H9 (cell line): Measurements from ENCODE around the gene DMBT1. TPM values are rescaled to one million over a fixed set of nuclear protein-coding genes. Genes with fewer than 3 reads are reported as not detected.

ENCODE experiments used
- DNase-seq: peaks from one replicate; pipeline ENCODE4 v3.0.0-alpha.2; 2017
- H2AFZ ChIP-seq: one replicate; pipeline ENCODE4 v1.6.1; 2013; ENCODE audit warnings: mild to moderate bottlenecking, low read length, control low read depth, moderate library complexity
- H2AK5ac ChIP-seq: 2 replicates; pipeline ENCODE4 v1.6.1; 2013; ENCODE audit warnings: low read length, control low read depth, mixed read lengths; ENCODE audit not compliant: insufficient read length
- H2BK120ac ChIP-seq: one replicate; pipeline ENCODE4 v1.6.1; 2013; ENCODE audit warnings: low read depth, mild to moderate bottlenecking, low read length, control low read depth, inconsistent platforms; ENCODE audit not compliant: poor library complexity, severe bottlenecking
- H2BK12ac ChIP-seq: 2 replicates; pipeline ENCODE4 v1.6.1; 2013; ENCODE audit warnings: low read length, control low read depth, mixed read lengths, low read depth; ENCODE audit not compliant: insufficient read length
- H2BK15ac ChIP-seq: 2 replicates; pipeline ENCODE4 v1.6.1; 2013; ENCODE audit warnings: low read depth, low read length, control low read depth
- H2BK20ac ChIP-seq: one replicate; pipeline ENCODE4 v1.6.1; 2013; ENCODE audit warnings: low read depth, mild to moderate bottlenecking, low read length, control low read depth, inconsistent platforms; ENCODE audit not compliant: poor library complexity, severe bottlenecking
- H2BK5ac ChIP-seq: 2 replicates; pipeline ENCODE4 v1.6.1; 2013; ENCODE audit warnings: low read length, control low read depth, mixed read lengths; ENCODE audit not compliant: insufficient read length
- H3K14ac ChIP-seq: 2 replicates; pipeline ENCODE4 v1.6.1; 2013; ENCODE audit warnings: low read length, control low read depth; ENCODE audit not compliant: insufficient read depth
- H3K18ac ChIP-seq: 2 replicates; pipeline ENCODE4 v1.6.1; 2013; ENCODE audit warnings: low read depth, mild to moderate bottlenecking, mixed read lengths, low read length, control low read depth; ENCODE audit not compliant: insufficient read length
- H3K23ac ChIP-seq: 2 replicates; pipeline ENCODE4 v1.6.1; 2013; ENCODE audit warnings: low read length, control low read depth, mixed read lengths, low read depth; ENCODE audit not compliant: insufficient read length
- H3K23me2 ChIP-seq: 2 replicates; pipeline ENCODE4 v1.6.1; 2013; ENCODE audit warnings: low read depth, mild to moderate bottlenecking, mixed read lengths, low read length, control low read depth; ENCODE audit not compliant: insufficient read length, poor library complexity, severe bottlenecking
- H3K27ac ChIP-seq: 2 replicates; pipeline ENCODE4 v1.5.1; 2013; ENCODE audit warnings: low read length, control low read depth, mixed read lengths, low read depth; ENCODE audit not compliant: insufficient read length
- H3K27me3 ChIP-seq: 2 replicates; pipeline ENCODE4 v1.6.1; 2013; ENCODE audit warnings: low read length, control low read depth, inconsistent platforms; ENCODE audit not compliant: insufficient read depth
- H3K4ac ChIP-seq: 2 replicates; pipeline ENCODE4 v1.6.1; 2013; ENCODE audit warnings: low read depth, mild to moderate bottlenecking, control low read depth, inconsistent platforms, low read length, moderate library complexity
- H3K4me1 ChIP-seq: 2 replicates; pipeline ENCODE4 v1.6.1; 2013; ENCODE audit warnings: low read length, control low read depth, inconsistent platforms; ENCODE audit not compliant: insufficient read depth
- H3K4me2 ChIP-seq: 2 replicates; pipeline ENCODE4 v1.6.1; 2013; ENCODE audit warnings: low read length, control low read depth, mixed read lengths; ENCODE audit not compliant: insufficient read length, insufficient read depth
- H3K56ac ChIP-seq: 2 replicates; pipeline ENCODE4 v1.6.1; 2013; ENCODE audit warnings: low read depth, mild to moderate bottlenecking, mixed read lengths, low read length, control low read depth; ENCODE audit not compliant: insufficient read length
- H3K79me1 ChIP-seq: 2 replicates; pipeline ENCODE4 v1.6.1; 2013; ENCODE audit warnings: low read depth, mild to moderate bottlenecking, moderate library complexity, low read length, control low read depth, inconsistent platforms; ENCODE audit not compliant: insufficient read depth, poor library complexity, severe bottlenecking
- H3K79me2 ChIP-seq: 2 replicates; pipeline ENCODE4 v1.6.1; 2013; ENCODE audit warnings: low read length, control low read depth, inconsistent platforms; ENCODE audit not compliant: insufficient read depth
- H3K9ac ChIP-seq: 2 replicates; pipeline ENCODE4 v1.6.1; 2013; ENCODE audit warnings: low read length, control low read depth, mixed read lengths; ENCODE audit not compliant: insufficient read length; ENCODE audit errors: extremely low read depth
- H3K9me3 ChIP-seq: one replicate; pipeline ENCODE4 v1.6.1; 2013; ENCODE audit warnings: low read depth, low read length, inconsistent platforms; ENCODE audit not compliant: control insufficient read depth
- H3T11ph ChIP-seq: one replicate; pipeline ENCODE4 v1.6.1; 2013; ENCODE audit warnings: mild to moderate bottlenecking, low read length, control low read depth, inconsistent platforms
- H4K20me1 ChIP-seq: one replicate; pipeline ENCODE4 v1.6.1; 2013; ENCODE audit not compliant: control insufficient read depth, insufficient read length, insufficient read depth
- H4K5ac ChIP-seq: 2 replicates; pipeline ENCODE4 v1.6.1; 2013; ENCODE audit warnings: low read depth, mild to moderate bottlenecking, mixed read lengths, low read length, control low read depth; ENCODE audit not compliant: insufficient read length
- H4K8ac ChIP-seq: replicated peaks from 2 replicates; pipeline ENCODE4 v1.6.1; 2013; ENCODE audit warnings: low read length, control low read depth, mixed read lengths, low read depth; ENCODE audit not compliant: insufficient read length
- H4K91ac ChIP-seq: 2 replicates; pipeline ENCODE4 v1.6.1; 2013; ENCODE audit warnings: low read depth, mild to moderate bottlenecking, moderate library complexity, mixed read lengths, low read length, control low read depth; ENCODE audit not compliant: insufficient read length
- H3K27ac Mint-ChIP-seq, 3 experiments: 2 replicates in 2 of 3; 3 replicates in 1 of 3; pipeline ENCODE4 v1.8.0; 2020 to 2021; ENCODE audit warnings: mixed read lengths in 3 of 3, mild to moderate bottlenecking in 1 of 3, moderate library complexity in 1 of 3
- H3K27me3 Mint-ChIP-seq: 2 replicates; pipeline ENCODE4 v1.8.0; 2021; ENCODE audit warnings: low read depth, mild to moderate bottlenecking, moderate library complexity, mixed read lengths
- H3K36me3 Mint-ChIP-seq, 3 experiments: 2 replicates in 2 of 3; 3 replicates in 1 of 3; pipeline ENCODE4 v1.8.0; 2020 to 2021; ENCODE audit warnings: low read depth in 3 of 3, mixed read lengths in 3 of 3; ENCODE audit not compliant: insufficient read depth in 1 of 3
- H3K4me1 Mint-ChIP-seq, 2 experiments: 2 replicates each; pipeline ENCODE4 v1.8.0; 2020; ENCODE audit warnings: mixed read lengths in 2 of 2
- H3K4me3 Mint-ChIP-seq, 2 experiments: 2 replicates in 1 of 2; 3 replicates in 1 of 2; pipeline ENCODE4 v1.8.0; 2020 to 2021; ENCODE audit warnings: mild to moderate bottlenecking in 2 of 2, mixed read lengths in 2 of 2, moderate library complexity in 1 of 2
- H3K9me3 Mint-ChIP-seq, 2 experiments: 2 replicates in 1 of 2; 3 replicates in 1 of 2; pipeline ENCODE4 v1.8.0; 2020; ENCODE audit warnings: mild to moderate bottlenecking in 2 of 2, mixed read lengths in 2 of 2, moderate library complexity in 1 of 2
- whole genome bisulfite sequencing: extraction: QIAGEN DNeasy Blood & Tissue Kit; methylation state at CpG from one replicate; pipeline ENCODE4 v1.1.7; 2013; ENCODE audit warnings: missing lambda C conversion rate, low lambda C conversion rate, mixed read lengths; ENCODE audit not compliant: insufficient read length; ENCODE audit errors: extremely low coverage; 5-methylcytosine and 5-hydroxymethylcytosine counted together
- total RNA-seq: library from RNA; stranded (reverse); gene quantifications from 2 replicates; pipeline ENCODE4 v1.2.1, GENCODE V29; 2021
- TF ChIP-seq, protein P1 (sequence below): fragments of 200-600 bp; sonication (generic); conservative IDR thresholded peaks from 3 replicates; pipeline ENCODE4 v1.8.0; 2021; ENCODE audit warnings: antibody characterized with exemption, mild to moderate bottlenecking

Gene DMBT1
- total RNA-seq, 1 experiment from 2014 or later: 0.04 TPM

DNA sequence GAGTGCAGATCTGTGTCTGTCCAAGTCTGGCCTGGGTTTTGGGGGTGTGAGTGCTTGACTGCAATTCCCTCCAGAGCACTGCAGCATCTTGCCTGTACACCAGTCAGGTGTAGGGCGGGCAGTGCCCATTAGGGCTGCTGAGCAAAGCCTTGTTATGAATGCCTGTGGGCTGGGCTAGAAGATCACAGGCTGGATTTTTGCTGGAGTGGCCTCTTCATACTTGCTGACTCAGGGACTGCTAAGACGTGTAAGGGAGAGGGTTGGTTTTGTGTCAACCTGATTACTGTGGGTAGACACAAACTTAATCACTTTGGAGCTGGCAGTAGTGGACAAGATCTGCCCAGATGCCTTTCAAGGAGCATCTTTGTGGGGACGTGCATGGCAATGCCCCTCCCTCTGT, 29.6 kb downstream of the DMBT1 start:
- H3K4me3 Mint-ChIP-seq: no peak overlapping the region
- H2BK5ac ChIP-seq: no peak overlapping the region
- H3K18ac ChIP-seq: no peak overlapping the region
- H3K4ac ChIP-seq: no peak overlapping the region
- H2BK20ac ChIP-seq: no peak overlapping the region
- peaks cover 0 to 9% of the 10 kb centered on the region in 2 experiments; a peak in 4 of 5 replicates for H3K9me3 Mint-ChIP-seq
- H3K9ac ChIP-seq: no peak overlapping the region
- H3K27me3 ChIP-seq: no peaks in the 10 kb centered on the region
- no peak overlapping the region for H4K5ac ChIP-seq
- no peak overlapping the region for H2BK12ac ChIP-seq
- H3T11ph ChIP-seq: no peak overlapping the region
- H4K8ac ChIP-seq: no peak overlapping the region
- DNase-seq: no peak
- no peak overlapping the region for H2AK5ac ChIP-seq
- no peaks in the 10 kb centered on the region for H3K79me1 ChIP-seq
- no peaks in the 10 kb centered on the region for H3K79me2 ChIP-seq
- H3K9me3 ChIP-seq: no peaks in the 10 kb centered on the region
- no peaks in the 10 kb centered on the region for H4K20me1 ChIP-seq
- TF ChIP-seq, protein P1, sequence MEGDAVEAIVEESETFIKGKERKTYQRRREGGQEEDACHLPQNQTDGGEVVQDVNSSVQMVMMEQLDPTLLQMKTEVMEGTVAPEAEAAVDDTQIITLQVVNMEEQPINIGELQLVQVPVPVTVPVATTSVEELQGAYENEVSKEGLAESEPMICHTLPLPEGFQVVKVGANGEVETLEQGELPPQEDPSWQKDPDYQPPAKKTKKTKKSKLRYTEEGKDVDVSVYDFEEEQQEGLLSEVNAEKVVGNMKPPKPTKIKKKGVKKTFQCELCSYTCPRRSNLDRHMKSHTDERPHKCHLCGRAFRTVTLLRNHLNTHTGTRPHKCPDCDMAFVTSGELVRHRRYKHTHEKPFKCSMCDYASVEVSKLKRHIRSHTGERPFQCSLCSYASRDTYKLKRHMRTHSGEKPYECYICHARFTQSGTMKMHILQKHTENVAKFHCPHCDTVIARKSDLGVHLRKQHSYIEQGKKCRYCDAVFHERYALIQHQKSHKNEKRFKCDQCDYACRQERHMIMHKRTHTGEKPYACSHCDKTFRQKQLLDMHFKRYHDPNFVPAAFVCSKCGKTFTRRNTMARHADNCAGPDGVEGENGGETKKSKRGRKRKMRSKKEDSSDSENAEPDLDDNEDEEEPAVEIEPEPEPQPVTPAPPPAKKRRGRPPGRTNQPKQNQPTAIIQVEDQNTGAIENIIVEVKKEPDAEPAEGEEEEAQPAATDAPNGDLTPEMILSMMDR: no peak
- no peak overlapping the region for H3K14ac ChIP-seq
- H4K91ac ChIP-seq: no peak overlapping the region
- no peak overlapping the region for H3K4me2 ChIP-seq
- peaks cover 9% of the 10 kb centered on the region for H3K27me3 Mint-ChIP-seq
- H3K4me1 Mint-ChIP-seq: no peaks in the 10 kb centered on the region; a peak in 1 of 4 replicates
- H2AFZ ChIP-seq: no peak overlapping the region
- H3K27ac Mint-ChIP-seq: no peak overlapping the region
- H3K36me3 Mint-ChIP-seq: no peaks in the 10 kb centered on the region; a peak in 1 of 7 replicates
- no peaks in the 10 kb centered on the region for H3K23me2 ChIP-seq
- H3K23ac ChIP-seq: no peak overlapping the region
- H3K4me1 ChIP-seq: no peaks in the 10 kb centered on the region
- no peak overlapping the region for H2BK15ac ChIP-seq
- no CpG with 5 or more reads among the region's 3 CpGs for WGBS
- H2BK120ac ChIP-seq: no peak overlapping the region
- H3K56ac ChIP-seq: no peak overlapping the region
- no peak overlapping the region for H3K27ac ChIP-seq
